ENCODE results near the gene ANKRD33.
"Not testable (repeated sequence)": the region's sequence is repeated elsewhere in the genome, so short reads cannot be mapped to it uniquely, and the experiment has no call there.

ANKRD33 gene

GRCh38 chr12:51884676-51885229 lies 3.1 kb upstream of the ANKRD33 start:
- H3K27me3 ChIP-seq: peaks cover 5% of the 10 kb centered on the region
- H3K36me3 ChIP-seq: no peaks in the 10 kb centered on the region
- TF ChIP-seq CTCF (IDR thresholded peaks at IDR 0.05): no peak
- peak overlapping the region; percentile 73 for H3K27ac ChIP-seq
- peaks cover 7 to 10% of the 10 kb centered on the region in 2 experiments for H3K4me1 ChIP-seq (ENCODE audit: control insufficient read depth in 1 of 2, insufficient read depth in 1 of 2, low read depth in 1 of 2, low read length in 1 of 2)
- no peak overlapping the region for H3K4me3 ChIP-seq (ENCODE audit: low read depth in 1 of 2, low read length in 1 of 2)
- H3K9me3 ChIP-seq: no peaks in the 10 kb centered on the region

GRCh38 chr12:51885294-51886020 lies 2.4 kb upstream of the ANKRD33 start:
- H3K9me3 ChIP-seq; H3K27me3 ChIP-seq; H3K4me3 ChIP-seq (ENCODE audit: low read depth in 1 of 2, low read length in 1 of 2); H3K36me3 ChIP-seq: not testable (repeated sequence)
- Histone ChIP-seq H3K4me1 (ENCODE audit: control insufficient read depth in 1 of 2, insufficient read depth in 1 of 2, low read depth in 1 of 2, low read length in 1 of 2) (peaks cover 7 to 10% of the 10 kb centered on the region in 2 experiments), H3K27ac (peak overlapping the region; percentile 73)

- Histone ChIP-seq H3K4me3 (ENCODE audit: low read depth in 1 of 2, low read length in 1 of 2) (peak overlapping the region in 1 of 2 experiments; percentile 1), H3K36me3 (no peaks in the 10 kb centered on the region), H3K27me3 (peaks cover 5% of the 10 kb centered on the region), H3K4me1 (ENCODE audit: control insufficient read depth in 1 of 2, insufficient read depth in 1 of 2, low read depth in 1 of 2, low read length in 1 of 2) (peaks cover 7 to 10% of the 10 kb centered on the region in 2 experiments), H3K27ac (peak overlapping the region; percentile 73), H3K9me3 (no peaks in the 10 kb centered on the region)
- no peak for TF ChIP-seq CTCF (IDR thresholded peaks at IDR 0.05)
Observed at GRCh38 chr12:51886021-51886710, 1.7 kb upstream of the ANKRD33 start.

- peaks cover 5% of the 10 kb centered on the region for H3K27me3 ChIP-seq
- TF ChIP-seq CTCF (IDR thresholded peaks at IDR 0.05): no peak
- peaks cover 7 to 10% of the 10 kb centered on the region in 2 experiments for H3K4me1 ChIP-seq (ENCODE audit: control insufficient read depth in 1 of 2, insufficient read depth in 1 of 2, low read depth in 1 of 2, low read length in 1 of 2)
- no peaks in the 10 kb centered on the region for H3K9me3 ChIP-seq
- no peaks in the 10 kb centered on the region for H3K36me3 ChIP-seq
- no peak overlapping the region for H3K4me3 ChIP-seq (ENCODE audit: low read depth in 1 of 2, low read length in 1 of 2)
- no peak overlapping the region for H3K27ac ChIP-seq
Observed at GRCh38 chr12:51888316-51889215, 663 bp downstream of the ANKRD33 start.

- peaks cover 5% of the 10 kb centered on the region for H3K27me3 ChIP-seq
- no peak overlapping the region for H3K4me3 ChIP-seq (ENCODE audit: low read depth in 1 of 2, low read length in 1 of 2)
- TF ChIP-seq CTCF (IDR thresholded peaks at IDR 0.05): no peak
- no peaks in the 10 kb centered on the region for H3K36me3 ChIP-seq
- no peaks in the 10 kb centered on the region for H3K9me3 ChIP-seq
- peaks cover 7 to 10% of the 10 kb centered on the region in 2 experiments for H3K4me1 ChIP-seq (ENCODE audit: control insufficient read depth in 1 of 2, insufficient read depth in 1 of 2, low read depth in 1 of 2, low read length in 1 of 2)
- H3K27ac ChIP-seq: no peak overlapping the region
Observed at GRCh38 chr12:51889216-51890132, 1.6 kb downstream of the ANKRD33 start.

All from neutrophil (primary cell).